DOHH2 (cell line): ENCODE results near the gene PKHD1.
"Not testable (repeated sequence)": the region's sequence is repeated elsewhere in the genome, so short reads cannot be mapped to it uniquely, and the experiment has no call there.

Source experiments
- H3F3A ChIP-seq: fragments of 200-600 bp; sonication (generic), shearing (Covaris generic); 2 replicates; pipeline ENCODE4 v1.6.0; 2016; ENCODE audit warnings: antibody characterized with exemption, mild to moderate bottlenecking; ENCODE audit not compliant: control insufficient read depth, insufficient read depth
- H3K27ac ChIP-seq: fragments of 200-600 bp; sonication (generic); 2 replicates; pipeline ENCODE4 v1.5.1; 2014; ENCODE audit warnings: low read depth, mild to moderate bottlenecking, low read length, moderate library complexity
- H3K27me3 ChIP-seq: fragments of 200-600 bp; sonication (generic); 2 replicates; pipeline ENCODE4 v1.6.1; 2014; ENCODE audit warnings: mild to moderate bottlenecking, low read length, mixed read lengths; ENCODE audit not compliant: control insufficient read depth
- H3K36me3 ChIP-seq: fragments of 200-600 bp; sonication (generic); 2 replicates; pipeline ENCODE4 v1.6.1; 2014; ENCODE audit warnings: mild to moderate bottlenecking, low read length, moderate library complexity, mixed read lengths; ENCODE audit not compliant: control insufficient read depth
- H3K4me1 ChIP-seq: fragments of 200-600 bp; sonication (generic); 2 replicates; pipeline ENCODE4 v1.6.1; 2014; ENCODE audit warnings: mild to moderate bottlenecking, low read length, mixed read lengths; ENCODE audit not compliant: control insufficient read depth
- H3K4me2 ChIP-seq: fragments of 200-600 bp; sonication (generic); 2 replicates; pipeline ENCODE4 v1.6.0; 2014; ENCODE audit warnings: mild to moderate bottlenecking, low read length, moderate library complexity
- H3K4me3 ChIP-seq: fragments of 200-600 bp; sonication (generic); 2 replicates; pipeline ENCODE4 v1.5.1; 2014; ENCODE audit warnings: mild to moderate bottlenecking, low read length, mixed read lengths
- H3K79me2 ChIP-seq: fragments of 200-600 bp; sonication (generic); 2 replicates; pipeline ENCODE4 v1.6.1; 2014; ENCODE audit warnings: mild to moderate bottlenecking, low read length, mixed read lengths; ENCODE audit not compliant: control insufficient read depth
- H3K9me2 ChIP-seq: fragments of 200-600 bp; sonication (generic); replicated peaks from 2 replicates; pipeline ENCODE4 v1.6.1; 2014; ENCODE audit warnings: mild to moderate bottlenecking, low read length, mixed read lengths; ENCODE audit not compliant: control insufficient read depth
- H3K9me3 ChIP-seq: fragments of 200-600 bp; sonication (generic); 2 replicates; pipeline ENCODE4 v1.6.1; 2014; ENCODE audit warnings: antibody characterized with exemption, low read length, mixed read lengths; ENCODE audit not compliant: control insufficient read depth, insufficient read depth
- H4K20me1 ChIP-seq: fragments of 200-600 bp; sonication (generic); 2 replicates; pipeline ENCODE4 v1.6.0; 2014; ENCODE audit warnings: low read depth, mild to moderate bottlenecking, antibody characterized with exemption, low read length, moderate library complexity; ENCODE audit not compliant: control insufficient read depth, insufficient read depth
- CTCF ChIP-seq: fragments of 200-600 bp; sonication (generic); IDR thresholded peaks from one replicate; pipeline ENCODE4 v1.5.1; 2014; ENCODE audit warnings: antibody characterized with exemption, mild to moderate bottlenecking, low read depth, low read length; ENCODE audit not compliant: poor library complexity, severe bottlenecking
- EZH2phosphoT487 ChIP-seq: fragments of 200-600 bp; sonication (generic); IDR thresholded peaks from 2 replicates; pipeline ENCODE4 v1.6.1; 2017; ENCODE audit warnings: borderline replicate concordance, mild to moderate bottlenecking, antibody characterized with exemption, low read length, moderate library complexity, mixed read lengths

The PKHD1 gene

DNA sequence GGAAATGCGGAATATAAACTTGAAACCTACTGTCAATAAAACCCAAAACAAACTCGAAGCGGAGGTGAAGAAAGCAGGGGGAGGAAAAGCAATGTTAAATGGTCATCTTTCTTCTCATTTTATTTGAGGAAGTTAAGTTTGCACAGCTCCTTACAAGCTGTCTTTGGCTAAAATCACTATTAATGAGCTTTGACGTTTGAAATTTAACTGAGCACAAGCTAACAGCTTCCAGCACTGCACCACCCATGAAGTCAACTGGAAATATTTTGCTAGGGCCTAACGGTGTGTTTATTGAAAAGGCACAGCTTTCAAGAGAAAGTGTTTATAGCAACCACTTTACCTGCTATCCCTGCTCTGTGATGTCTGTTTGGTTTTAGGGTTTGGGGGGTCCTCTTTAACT is 103.8 kb downstream of the PKHD1 start:
- Histone ChIP-seq H3K79me2 (no peaks in the 10 kb centered on the region), H4K20me1 (no peaks in the 10 kb centered on the region), H3K4me3 (no peak overlapping the region), H3K4me2 (no peak overlapping the region), H3K36me3 (no peaks in the 10 kb centered on the region), H3K9me3 (no peaks in the 10 kb centered on the region), H3F3A (no peaks in the 10 kb centered on the region), H3K27me3 (peaks cover 2% of the 10 kb centered on the region; the same call in 1 of the 2 replicates), H3K27ac (no peak overlapping the region), H3K9me2 (no peaks in the 10 kb centered on the region), H3K4me1 (no peaks in the 10 kb centered on the region)
- TF ChIP-seq CTCF (no peak), EZH2phosphoT487 (no peak)

DNA sequence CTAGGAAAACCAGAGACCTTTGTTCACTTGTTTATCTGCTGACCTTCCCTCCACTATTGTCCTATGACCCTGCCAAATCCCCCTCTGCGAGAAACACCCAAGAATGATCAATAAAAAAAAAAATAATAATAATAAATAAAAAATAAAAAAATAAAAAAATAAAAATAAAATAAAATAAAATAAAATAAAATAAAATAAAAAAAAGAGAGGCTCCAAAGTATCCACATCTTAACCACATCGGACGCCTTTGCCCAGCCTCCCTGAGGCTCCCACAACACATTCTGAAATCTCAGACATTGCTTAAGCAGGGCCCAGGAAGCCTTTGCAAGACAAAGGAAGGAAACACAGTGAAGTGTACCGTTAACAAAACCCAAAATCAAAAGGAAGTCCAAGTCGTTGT is 104.7 kb downstream of the PKHD1 start:
- H4K20me1 ChIP-seq, H3K4me1 ChIP-seq, H3K9me3 ChIP-seq, H3K79me2 ChIP-seq, H3F3A ChIP-seq, H3K27me3 ChIP-seq, H3K9me2 ChIP-seq, H3K4me3 ChIP-seq, H3K4me2 ChIP-seq, H3K27ac ChIP-seq, H3K36me3 ChIP-seq: not testable (repeated sequence)

GRCh38 chr6:51976374-51976773 is 111.0 kb downstream of the PKHD1 start:
- no peak overlapping the region for H3K4me2 ChIP-seq
- no peaks in the 10 kb centered on the region for H3K9me3 ChIP-seq
- H3F3A ChIP-seq, result no peaks in the 10 kb centered on the region
- H3K79me2 ChIP-seq, result no peaks in the 10 kb centered on the region
- no peaks in the 10 kb centered on the region for H3K9me2 ChIP-seq
- H3K27me3 ChIP-seq, result no peaks in the 10 kb centered on the region
- no peak for TF ChIP-seq EZH2phosphoT487
- TF ChIP-seq CTCF, result no peak
- no peaks in the 10 kb centered on the region for H3K36me3 ChIP-seq
- no peak overlapping the region for H3K4me3 ChIP-seq
- no peak overlapping the region for H3K27ac ChIP-seq
- H4K20me1 ChIP-seq, result no peaks in the 10 kb centered on the region
- no peaks in the 10 kb centered on the region for H3K4me1 ChIP-seq

GRCh38 chr6:51972659-51973058 is 114.8 kb downstream of the PKHD1 start:
- Histone ChIP-seq H3K9me2 (no peaks in the 10 kb centered on the region), H3K36me3 (no peaks in the 10 kb centered on the region), H3K4me2 (no peak overlapping the region), H3K4me3 (no peak overlapping the region), H3K27me3 (no peaks in the 10 kb centered on the region), H3K9me3 (no peaks in the 10 kb centered on the region), H3K4me1 (no peaks in the 10 kb centered on the region), H3K27ac (no peak overlapping the region), H4K20me1 (no peaks in the 10 kb centered on the region), H3F3A (no peaks in the 10 kb centered on the region), H3K79me2 (no peaks in the 10 kb centered on the region)
- TF ChIP-seq EZH2phosphoT487 (no peak), CTCF (no peak)
